ENCODE results near the gene INPP5K. TPM values are rescaled to one million over a fixed set of nuclear protein-coding genes. Genes with fewer than 3 reads are reported as not detected.

The INPP5K gene
- total RNA-seq, 1 experiment from 2014 or later = 29.4 TPM

DNA sequence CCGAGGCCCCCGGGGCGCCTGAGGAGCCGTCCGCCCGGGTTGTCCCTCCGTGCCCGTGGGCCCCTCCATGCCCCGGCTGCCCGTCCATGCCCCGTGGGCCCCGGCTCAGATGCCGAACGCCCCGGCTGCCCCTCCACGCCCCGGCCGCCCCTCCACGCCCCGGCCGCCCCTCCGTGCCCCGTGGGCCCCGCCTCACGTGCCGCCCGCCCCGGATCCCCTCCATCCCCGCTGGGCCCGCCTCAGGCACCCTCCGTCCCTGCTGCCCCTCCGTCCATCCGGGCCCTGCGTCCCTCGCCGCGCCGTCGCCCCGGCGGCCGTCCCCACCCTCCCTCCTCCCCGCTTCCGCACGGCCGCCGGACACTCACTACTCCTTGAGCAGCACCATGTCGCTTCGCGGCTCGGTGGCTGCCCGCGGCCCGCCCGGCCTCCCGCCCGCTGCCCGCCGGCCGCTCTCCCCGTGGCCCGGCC, 45.8 kb upstream of the INPP5K start:
- no CpG with 5 or more reads among the region's 62 CpGs for WGBS (ENCODE audit: extremely low coverage, insufficient read length, low lambda C conversion rate)

More for the DNA sequence above, 45.8 kb upstream of the INPP5K start:
- Histone ChIP-seq H3K23me2 (ENCODE audit: insufficient read length, low read depth, low read length, poor library complexity, severe bottlenecking) (peaks cover 8% of the 10 kb centered on the region), H2BK12ac (ENCODE audit: insufficient read length, low read depth, low read length) (no peak overlapping the region), H3K4me1 (ENCODE audit: insufficient read depth, low read length) (peaks cover 11% of the 10 kb centered on the region; the same call in 1 of the 2 replicates), H3K27ac (ENCODE audit: insufficient read length, low read depth, low read length) (no peak overlapping the region), H2AFZ (ENCODE audit: low read length) (no peak overlapping the region), H4K91ac (ENCODE audit: insufficient read length, low read depth, low read length) (no peak overlapping the region), H4K8ac (replicated peaks; ENCODE audit: insufficient read length, low read depth, low read length) (no peak overlapping the region), H3K9ac (ENCODE audit: extremely low read depth, insufficient read length, low read length) (no peak overlapping the region), H3K4ac (ENCODE audit: low read depth, low read length) (no peak overlapping the region), H3K79me2 (ENCODE audit: insufficient read depth, low read length) (peaks cover 17% of the 10 kb centered on the region; the same call in 1 of the 2 replicates), H4K20me1 (ENCODE audit: control insufficient read depth, insufficient read depth, insufficient read length) (no peaks in the 10 kb centered on the region), H3K79me1 (ENCODE audit: insufficient read depth, low read depth, low read length, poor library complexity, severe bottlenecking) (peaks cover 11% of the 10 kb centered on the region), H3K9me3 (ENCODE audit: control insufficient read depth, low read depth, low read length) (no peaks in the 10 kb centered on the region), H2BK5ac (ENCODE audit: insufficient read length, low read length) (no peak overlapping the region), H2BK15ac (ENCODE audit: low read depth, low read length) (no peak overlapping the region), H4K5ac (ENCODE audit: insufficient read length, low read depth, low read length) (no peak overlapping the region), H3K56ac (ENCODE audit: insufficient read length, low read depth, low read length) (no peak overlapping the region), H3K27me3 (ENCODE audit: insufficient read depth, low read length) (no peaks in the 10 kb centered on the region), H3K18ac (ENCODE audit: insufficient read length, low read depth, low read length) (peak overlapping the region; percentile 21), H2AK5ac (ENCODE audit: insufficient read length, low read length) (no peak overlapping the region), H3K23ac (ENCODE audit: insufficient read length, low read depth, low read length) (no peak overlapping the region), H3K14ac (ENCODE audit: insufficient read depth, low read length) (peak overlapping the region; percentile 79), H2BK20ac (ENCODE audit: low read depth, low read length, poor library complexity, severe bottlenecking) (no peak overlapping the region), H2BK120ac (ENCODE audit: low read depth, low read length, poor library complexity, severe bottlenecking) (no peak overlapping the region), H3T11ph (ENCODE audit: low read length) (no peak overlapping the region), H3K4me2 (ENCODE audit: insufficient read depth, insufficient read length, low read length) (peak overlapping the region; percentile 94)
- DNase-seq = peak; percentile 65
- Mint-ChIP-seq H3K27me3 (ENCODE audit: low read depth) (peaks cover 16% of the 10 kb centered on the region), H3K27ac (no peak overlapping the region), H3K4me1 (peaks cover 30 to 33% of the 10 kb centered on the region in 2 experiments), H3K4me3 (peak overlapping the region; percentile 73 to 84; a peak in 4 of 5 replicates), H3K36me3 (ENCODE audit: insufficient read depth in 1 of 3, low read depth in 3 of 3) (peaks cover 0 to 12% (median 5%) of the 10 kb centered on the region in 3 experiments; a peak in 3 of 7 replicates), H3K9me3 (peaks cover 0 to 4% of the 10 kb centered on the region in 2 experiments; a peak in 1 of 5 replicates)
- TF ChIP-seq, protein P1, sequence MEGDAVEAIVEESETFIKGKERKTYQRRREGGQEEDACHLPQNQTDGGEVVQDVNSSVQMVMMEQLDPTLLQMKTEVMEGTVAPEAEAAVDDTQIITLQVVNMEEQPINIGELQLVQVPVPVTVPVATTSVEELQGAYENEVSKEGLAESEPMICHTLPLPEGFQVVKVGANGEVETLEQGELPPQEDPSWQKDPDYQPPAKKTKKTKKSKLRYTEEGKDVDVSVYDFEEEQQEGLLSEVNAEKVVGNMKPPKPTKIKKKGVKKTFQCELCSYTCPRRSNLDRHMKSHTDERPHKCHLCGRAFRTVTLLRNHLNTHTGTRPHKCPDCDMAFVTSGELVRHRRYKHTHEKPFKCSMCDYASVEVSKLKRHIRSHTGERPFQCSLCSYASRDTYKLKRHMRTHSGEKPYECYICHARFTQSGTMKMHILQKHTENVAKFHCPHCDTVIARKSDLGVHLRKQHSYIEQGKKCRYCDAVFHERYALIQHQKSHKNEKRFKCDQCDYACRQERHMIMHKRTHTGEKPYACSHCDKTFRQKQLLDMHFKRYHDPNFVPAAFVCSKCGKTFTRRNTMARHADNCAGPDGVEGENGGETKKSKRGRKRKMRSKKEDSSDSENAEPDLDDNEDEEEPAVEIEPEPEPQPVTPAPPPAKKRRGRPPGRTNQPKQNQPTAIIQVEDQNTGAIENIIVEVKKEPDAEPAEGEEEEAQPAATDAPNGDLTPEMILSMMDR (conservative IDR thresholded peaks at IDR 0.05) = no peak

Data from H9 (cell line).